HG03469 (cell line): ENCODE results near the gene CSRP1.
"Not testable (repeated sequence)": the region's sequence is repeated elsewhere in the genome, so short reads cannot be mapped to it uniquely, and the experiment has no call there.

ENCODE experiments used
- ATAC-seq: cut with Tn5 transposase; IDR thresholded peaks from one replicate; pipeline ENCODE4 v1.9.1; 2021; ENCODE audit warnings: mild to moderate bottlenecking, moderate library complexity, moderate number of reproducible peaks; ENCODE audit not compliant: unreplicated experiment

Gene CSRP1

DNA sequence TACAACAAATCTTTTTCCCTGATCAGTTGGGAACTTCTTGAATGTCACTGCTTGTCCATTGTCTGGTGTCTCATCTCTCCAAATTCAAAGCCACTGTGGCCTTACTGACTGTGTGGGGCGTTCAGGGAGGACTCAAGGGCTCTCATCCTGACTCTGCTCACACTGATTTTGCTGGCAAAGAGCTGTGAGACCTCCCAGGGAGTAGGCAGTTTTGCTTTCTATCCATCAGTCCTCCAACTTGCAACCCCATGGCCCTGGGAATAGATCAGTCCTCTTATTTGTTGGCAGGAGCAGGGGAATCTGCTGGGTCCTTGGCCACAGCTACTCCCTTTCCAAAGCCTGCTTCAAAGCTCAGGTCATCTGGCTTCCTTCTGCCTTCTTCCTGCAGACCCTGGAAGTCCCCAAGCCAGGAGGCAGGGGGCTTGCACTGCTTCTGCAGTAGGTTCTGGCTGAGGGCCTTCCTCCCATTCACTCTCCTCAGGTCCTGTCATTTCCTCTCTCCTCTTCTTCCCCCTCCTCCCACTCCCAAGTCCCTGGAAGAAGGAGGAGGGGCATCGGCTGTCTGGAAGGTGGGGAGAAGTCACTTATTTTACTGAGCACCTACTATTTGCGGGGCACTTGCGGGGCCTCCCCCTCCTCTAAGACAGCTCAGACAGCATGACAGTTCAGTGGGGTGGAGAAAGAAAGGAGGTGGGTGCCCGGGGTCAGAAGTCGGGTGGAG, 31.1 kb upstream of the CSRP1 start:
- ATAC-seq = no peak

DNA sequence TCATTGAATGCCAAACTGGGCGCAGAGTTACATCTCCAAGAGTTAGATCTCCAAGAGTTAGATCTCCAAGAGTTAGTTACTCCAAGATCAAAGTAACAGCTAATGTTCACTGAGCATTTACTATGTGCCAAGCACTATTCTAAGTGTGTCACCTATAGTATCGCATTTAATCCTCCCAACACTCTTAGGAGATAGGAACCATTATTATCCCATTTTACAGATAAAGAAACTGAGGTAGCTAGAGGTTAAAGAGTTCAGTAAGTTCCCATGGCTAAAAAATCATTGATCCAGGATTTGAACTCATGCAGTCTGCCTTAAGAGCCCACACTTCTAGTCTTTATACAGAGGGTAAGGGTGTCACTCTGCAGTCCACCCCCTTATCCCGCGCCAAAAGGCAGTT, 30.5 kb upstream of the CSRP1 start:
- no peak for ATAC-seq

DNA sequence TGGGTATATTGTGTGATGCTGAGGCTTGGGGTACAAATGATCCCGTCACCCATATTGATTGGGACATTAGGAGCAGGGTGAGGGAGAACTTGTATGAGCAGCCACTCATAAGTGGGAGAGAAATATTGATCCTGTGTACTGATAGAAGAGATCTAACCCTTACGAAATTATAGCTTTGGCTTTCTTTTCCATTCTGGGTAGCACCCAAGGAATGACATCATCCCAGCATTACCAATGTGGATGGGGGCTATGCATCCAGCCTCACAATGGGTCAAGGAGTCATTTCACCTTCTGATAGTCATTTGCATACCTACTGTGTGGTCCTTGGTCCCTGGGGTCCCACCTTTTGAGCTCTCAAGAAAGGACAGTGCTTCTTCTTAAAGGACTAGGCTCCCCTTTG, 30.1 kb upstream of the CSRP1 start:
- ATAC-seq = no peak

DNA sequence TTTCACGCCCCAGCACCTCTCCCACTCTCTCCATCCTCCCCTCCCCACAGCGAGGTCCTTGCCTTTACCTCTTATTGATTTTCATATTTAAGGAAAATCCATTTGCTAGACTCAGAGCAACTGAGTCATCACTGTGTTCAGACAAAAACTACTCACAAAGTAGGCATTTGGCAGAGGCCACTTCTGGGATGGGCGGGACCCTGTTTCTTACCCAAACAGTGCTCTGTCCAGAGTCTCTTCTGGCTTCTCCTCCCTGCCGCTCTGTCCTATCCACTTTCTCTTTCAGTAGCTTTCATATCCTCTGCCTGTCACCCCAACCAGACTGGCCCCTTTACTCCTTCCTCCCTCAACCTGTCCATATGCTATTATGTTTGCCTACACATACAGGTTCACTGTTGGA, 29.6 kb upstream of the CSRP1 start:
- ATAC-seq = no peak

DNA sequence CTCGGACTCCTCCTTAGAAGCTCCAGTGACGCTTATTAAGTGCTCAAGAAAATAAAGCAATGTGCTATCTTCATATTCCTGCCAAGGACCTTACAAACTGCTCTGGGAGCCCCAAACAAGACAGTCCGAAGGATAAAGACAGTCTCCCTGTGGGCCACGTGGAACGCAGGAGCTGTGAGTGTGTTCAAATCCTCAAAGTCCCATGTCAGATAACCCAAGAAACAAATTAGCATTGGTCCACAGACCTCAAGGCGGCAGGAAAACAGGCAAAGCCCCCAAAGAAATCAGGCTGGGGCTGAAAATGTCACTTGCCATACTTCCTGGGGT, 29.0 kb upstream of the CSRP1 start:
- ATAC-seq = no peak

DNA sequence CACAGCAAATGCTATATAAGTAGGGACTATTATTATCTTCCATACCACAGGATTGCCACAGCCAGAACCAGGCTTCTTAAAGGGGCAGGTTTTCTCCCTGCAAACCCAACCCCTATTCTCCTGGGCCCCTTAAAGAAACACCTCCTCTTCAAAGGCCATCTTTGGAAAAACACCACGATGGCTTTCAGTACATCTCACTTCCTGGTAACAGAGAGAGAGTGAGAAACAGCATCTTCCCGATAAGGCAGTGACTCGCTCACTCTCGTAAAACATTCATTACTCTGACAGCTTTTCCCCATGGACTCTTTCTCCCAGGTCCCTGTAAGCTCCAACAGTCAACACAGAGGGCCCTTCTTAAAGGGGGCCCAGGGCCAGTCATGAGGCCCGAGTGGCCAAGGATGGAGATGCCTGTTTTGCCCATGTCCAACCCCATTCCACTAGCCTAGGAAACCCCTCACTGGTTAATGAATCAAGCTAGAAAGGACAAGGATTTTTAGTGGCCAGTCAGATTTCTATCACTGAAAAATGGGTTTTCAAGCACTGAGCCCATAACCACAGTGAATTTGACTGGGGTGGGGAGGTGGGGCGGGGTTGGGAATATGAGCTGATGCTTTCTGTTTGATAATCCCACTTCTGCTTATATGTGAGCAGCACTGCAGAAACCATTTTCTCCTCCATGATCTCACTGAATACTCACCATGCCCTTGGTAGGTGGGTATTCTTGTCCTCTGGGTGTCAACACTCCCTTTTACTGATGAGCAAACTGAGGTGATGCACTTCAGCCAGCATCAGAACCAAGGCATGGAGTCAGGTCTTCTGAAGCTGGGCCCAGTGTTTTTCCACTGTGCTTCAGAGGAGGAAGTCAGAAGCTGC, 28.4 kb upstream of the CSRP1 start:
- ATAC-seq = no peak

DNA sequence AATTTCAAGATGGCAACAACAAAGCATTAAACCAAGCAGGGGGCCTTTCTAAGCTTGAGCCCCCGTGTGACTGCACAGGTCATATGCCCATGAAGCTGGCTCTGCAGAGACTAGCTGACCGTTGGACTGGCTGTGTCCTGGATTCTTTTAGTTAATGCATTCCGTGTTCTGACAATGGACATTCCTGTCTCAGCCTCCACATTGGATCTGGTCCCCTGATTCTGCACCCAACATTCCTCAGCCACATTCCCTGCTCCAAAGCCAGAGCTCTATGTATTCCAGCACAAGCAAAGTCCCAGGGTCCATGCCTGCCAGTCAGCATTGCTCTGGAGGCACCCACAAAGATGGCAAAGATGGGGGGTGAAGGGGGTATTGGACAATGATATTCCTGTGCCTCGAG, 26.9 kb upstream of the CSRP1 start:
- no peak for ATAC-seq

DNA sequence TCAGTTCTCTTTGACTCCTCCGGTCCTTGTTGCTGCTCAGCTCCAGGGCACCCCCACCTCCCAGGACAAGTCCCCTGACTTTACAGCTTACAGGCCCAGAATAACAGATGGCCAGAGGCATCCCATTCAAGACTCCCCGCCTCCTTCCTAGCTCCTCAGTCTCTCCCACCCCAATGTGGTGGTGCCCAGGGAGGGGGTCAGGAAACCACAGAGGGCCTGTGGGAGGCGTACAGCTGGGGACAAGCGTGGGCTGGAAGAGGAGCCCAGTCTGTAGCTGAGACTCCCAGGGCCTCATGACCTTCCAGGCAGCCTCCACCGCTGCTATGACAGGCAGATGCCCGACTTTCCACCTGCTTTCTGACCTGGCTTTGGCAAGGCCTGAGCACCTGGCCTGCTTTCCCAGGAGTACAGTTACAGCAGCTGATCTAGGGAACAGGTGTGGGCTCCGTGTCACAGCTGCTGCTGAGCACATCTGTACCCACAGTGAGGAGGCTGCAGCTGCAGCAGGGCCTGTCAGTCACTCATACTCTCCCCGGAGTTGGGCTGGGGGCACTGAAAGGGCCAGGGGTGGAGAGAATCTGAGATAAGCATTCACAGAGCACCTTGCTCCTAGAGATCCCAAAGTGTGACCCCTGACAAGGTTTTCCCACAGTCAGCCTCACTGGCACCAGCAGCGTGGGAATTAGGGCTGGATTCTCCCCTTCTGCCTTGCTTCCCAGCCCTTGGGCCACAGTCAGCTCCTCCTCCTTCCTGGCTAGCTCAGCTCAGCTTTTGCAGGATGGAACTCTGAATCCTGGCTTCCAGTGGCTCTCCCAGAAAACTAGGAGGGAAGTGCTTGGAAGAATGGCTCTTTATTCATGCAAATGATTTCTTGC, 24.9 kb upstream of the CSRP1 start:
- ATAC-seq = no peak

DNA sequence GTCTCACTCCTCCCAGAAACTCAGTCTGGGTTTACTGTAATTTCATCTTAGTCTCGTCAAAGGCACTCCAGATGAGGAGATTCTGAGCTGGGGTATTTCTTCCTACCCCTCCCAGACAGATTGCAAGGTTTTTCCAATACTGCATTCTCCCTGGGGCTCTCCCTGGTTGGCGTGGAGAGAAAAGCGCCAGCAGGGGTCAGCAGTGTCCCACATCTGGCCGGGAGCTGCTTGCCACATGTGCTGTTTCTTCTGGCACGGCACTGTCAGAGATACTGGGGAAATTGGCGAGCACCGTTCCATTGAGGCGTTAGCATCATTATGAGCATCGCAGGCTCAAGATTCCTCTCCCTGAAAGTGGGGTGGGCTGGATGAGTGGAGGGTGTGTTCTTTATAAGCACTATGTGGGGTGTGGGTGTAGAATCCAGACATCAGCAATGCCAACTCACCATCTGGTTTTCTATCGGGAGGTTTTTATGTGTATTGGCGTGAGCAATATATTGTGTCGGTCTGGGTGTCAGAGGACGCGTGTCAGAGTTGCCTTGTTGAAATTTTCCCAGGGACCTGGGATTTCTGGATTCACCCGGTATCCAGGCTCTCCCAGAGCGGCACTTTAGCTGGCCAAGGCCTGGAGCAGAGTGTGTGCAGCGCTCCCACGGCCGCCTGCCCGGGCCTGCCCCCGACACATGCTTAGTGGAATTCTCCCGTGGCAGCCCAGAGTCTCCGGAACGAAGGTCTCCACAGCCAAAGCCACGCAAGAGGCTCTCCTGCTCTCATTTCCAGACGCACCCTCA, 24.0 kb upstream of the CSRP1 start:
- ATAC-seq = no peak

DNA sequence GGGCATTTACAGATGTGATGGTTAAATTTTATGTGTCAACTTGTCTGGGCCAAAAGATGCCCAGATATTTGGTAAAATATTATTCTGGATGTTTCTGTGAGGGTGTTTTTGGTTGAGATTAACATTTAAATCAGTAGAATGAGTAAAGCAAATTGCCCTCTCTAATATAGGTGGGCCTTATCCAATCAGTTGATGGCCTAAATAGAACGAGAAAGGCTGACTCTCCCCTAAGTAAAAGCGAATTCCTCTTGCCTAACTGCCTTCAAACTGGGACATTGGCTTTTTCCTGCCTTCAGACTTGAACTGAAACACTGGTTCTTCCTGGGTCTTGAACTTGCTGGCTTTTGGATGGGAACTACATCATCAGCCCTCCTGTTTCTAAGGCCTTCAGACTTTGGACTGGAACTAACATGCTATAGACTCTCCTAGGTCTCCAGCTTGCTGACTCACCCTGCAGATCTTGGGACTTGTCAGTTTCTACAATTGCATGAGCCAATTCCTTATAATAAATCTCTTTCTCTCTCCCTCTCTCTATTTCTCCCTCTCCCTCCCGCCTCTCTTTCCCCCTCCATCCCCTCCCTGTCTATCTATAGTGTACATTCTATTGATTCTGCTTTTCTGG, 21.8 kb upstream of the CSRP1 start:
- ATAC-seq = no peak

DNA sequence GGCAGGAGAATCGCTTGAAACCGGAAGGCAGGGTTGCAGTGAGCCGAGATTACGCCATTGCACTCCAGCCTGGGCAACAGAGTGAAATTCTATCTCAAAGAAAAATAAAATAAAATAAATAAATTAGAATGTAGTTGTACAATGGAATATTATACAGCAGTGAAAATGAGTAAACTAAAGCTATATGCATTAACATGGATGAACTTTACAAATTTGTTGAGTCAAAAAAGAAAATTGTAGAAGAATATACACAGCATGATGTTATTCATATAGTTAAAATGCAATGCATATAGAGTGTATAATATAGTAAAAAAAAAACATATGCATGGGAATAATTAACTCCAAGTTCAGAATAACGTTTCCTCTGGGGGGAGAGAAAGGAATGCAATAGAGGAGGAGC, 21.0 kb upstream of the CSRP1 start:
- ATAC-seq = no peak

DNA sequence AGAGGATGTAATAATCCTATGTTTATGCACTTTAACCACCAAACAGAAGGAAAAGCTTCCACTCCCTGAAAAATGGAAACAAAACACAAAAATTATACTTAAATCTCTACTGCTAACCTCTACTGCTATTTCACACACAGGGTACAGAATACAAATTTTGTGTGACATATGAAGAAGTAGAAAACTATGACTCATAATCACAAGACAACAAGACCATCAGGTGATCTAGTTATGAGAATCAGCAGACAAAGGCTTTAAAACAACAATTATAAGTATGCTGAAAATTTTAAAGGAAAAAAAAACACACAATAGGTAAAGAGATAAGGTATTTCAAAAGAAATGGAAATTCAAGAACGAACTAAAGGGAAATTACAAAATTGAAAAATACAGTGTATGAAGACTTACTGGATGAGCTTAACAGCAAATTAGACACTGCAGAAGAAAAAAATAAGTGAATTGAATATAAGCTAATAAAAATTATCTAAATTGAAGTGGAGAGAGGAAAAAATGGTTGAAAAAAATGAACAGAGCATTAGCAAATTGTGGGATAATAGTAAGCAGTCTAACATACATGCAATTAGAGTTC, 18.4 kb upstream of the CSRP1 start:
- ATAC-seq = no peak

DNA sequence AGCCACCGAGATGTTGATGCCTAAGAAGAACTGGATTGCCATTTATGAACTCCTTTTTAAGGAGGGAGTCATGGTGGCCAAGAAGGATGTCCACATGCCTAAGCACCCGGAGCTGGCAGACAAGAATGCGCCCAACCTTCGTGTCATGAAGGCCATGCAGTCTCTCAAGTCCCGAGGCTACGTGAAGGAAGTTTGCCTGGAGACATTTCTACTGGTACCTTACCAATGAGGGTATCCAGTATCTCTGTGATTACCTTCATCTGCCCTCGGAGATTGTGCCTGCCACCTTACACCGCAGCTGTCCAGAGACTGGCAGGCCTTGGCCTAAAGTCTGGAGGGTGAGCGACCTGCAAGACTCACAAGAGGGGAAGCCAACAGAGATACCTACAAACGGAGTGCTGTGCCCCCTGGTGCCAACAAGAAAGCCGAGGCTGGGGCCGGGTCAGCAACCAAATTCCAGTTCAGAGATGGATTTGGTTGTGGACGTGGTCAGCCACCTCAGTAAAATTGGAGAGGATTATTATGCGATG, 13.2 kb upstream of the CSRP1 start:
- not testable (repeated sequence) for ATAC-seq

DNA sequence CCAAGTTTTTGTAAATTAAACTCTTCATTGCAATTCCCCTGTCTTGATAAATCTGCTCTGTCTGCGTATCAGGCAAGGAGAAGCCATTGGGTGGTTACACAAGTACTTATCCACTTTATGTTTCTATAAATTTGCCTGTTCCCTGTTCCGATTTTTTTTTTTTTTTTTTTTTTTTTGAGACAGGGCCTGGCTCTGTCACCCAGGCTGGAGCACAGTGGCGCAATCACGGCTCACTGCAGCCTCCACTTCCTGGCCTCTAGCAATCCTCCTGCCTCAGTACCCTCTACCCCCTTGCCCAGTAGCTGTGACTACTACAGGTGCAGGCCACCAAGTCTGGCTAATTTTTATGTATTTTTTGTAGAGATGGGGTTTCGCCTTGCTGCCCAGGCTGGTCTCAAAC, 11.1 kb upstream of the CSRP1 start:
- ATAC-seq = no peak

DNA sequence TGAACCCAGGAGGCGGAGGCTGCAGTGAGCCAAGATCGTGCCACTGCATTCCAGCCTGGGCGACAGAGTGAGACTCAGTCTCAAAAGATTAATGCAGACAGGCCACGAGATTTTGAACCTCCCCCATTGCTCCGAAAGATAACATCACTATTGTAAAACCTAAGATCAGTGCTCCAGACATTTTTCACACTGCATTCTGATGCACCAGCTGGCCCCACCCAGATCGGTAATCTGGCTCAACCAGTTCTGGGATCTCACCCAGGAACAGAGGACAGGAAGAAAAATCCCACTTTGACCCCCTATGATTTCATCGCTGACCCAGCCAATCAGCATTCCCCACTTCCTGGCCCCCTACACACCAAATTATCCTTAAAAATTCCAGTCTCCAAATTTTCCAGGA, 10.7 kb upstream of the CSRP1 start:
- no peak for ATAC-seq

DNA sequence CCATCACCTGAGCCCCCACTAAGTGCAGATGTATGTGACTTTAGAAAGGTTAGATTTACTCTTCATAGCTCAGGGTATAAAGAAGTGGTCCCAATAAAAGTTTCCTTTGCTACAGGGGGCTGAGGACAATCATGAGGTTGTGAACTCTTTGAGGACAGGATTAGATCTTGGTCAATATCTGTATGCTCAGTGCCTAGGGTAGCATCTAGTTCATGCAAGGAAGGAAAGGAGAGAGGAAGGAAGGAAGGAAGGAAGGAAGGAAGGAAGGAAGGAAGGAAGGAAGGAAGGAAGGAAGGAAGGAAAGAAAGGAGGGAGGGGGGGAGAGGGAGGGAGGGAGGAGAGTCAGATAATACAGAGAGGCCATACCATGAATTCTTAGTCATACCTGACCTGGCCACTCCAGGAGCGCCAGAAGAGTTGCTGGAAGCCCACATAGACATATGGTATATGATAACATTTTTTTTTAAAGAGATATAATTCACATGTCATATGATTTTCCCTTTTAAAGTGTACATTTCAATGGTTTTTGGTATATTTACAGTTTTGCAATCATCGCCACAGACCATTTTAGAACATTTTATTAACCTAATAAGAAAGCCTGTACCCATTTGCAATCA, 9.7 kb upstream of the CSRP1 start:
- no peak for ATAC-seq

DNA sequence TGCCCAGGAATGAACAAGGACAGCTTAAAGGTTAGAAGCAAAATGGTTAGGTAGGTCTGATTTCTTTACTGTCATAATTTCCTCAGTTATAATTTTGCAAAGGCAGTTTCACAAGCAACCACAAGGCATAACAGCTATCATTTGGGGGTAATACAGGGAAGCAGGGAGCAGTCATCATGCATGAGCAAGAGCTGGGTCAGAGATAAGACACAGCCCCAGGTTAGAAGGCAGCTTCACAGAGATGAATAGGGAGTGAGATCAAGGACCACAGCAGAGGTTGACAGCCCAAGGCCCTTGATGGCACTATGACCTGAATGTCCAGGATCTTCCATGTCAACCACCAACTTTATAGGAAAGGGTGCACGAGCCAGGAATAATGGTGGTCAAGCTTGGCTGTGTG, 9.0 kb upstream of the CSRP1 start:
- ATAC-seq = no peak

DNA sequence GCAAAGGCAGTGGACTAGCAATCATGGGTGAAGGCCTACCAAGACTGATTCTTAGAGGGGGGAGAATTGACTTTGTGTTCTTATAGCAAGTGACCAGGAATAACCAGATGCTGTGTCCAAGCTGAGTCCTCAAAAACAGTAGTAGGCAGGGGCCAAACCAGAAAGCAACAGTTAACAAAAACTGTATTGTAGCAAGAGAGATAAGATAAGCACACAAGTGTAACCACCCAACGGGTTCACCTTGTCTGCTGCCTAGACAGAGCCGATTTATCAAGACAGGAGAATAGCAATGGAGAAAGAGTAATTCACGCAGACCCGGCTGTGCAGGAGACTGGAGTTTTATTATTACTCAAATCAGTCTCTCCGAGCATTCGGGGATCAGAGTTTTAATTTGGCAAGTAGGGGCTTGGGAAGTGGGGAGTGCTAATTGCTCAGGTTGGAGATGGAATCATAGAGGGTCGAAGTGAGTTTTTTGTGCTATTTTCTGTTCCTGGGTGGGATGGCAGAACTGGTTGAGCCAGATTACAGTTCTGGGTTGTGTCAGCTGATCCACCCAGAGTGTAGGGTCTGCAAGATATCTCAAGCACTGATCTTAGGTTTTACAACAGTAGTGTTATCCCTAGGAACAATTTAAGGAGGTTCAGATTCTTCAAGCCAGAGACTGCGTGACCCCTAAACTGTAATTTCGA, 8.3 kb upstream of the CSRP1 start:
- ATAC-seq = no peak

DNA sequence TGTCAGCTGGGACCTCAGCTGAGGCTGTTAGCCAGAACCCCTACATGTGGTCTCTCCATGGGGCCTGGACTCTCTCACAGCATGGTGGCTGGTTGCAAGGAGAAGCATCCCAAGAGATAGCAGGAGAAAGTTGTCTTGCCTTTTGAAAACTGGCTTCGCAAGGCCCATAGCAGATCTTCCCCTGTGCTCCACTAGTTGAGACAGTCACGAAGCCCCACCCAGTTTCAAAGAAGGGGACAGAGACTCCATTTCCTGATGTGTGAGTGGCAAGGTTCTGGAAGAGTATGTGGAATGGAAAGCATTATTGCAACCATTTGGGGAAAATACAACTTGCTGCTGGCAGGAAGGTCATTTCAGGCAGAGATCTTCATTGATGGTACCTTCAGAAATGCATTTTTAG, 7.5 kb upstream of the CSRP1 start:
- no peak for ATAC-seq
